H1 (cell line): ENCODE measurements around the gene TNFRSF1A. TPM values are rescaled to one million over a fixed set of nuclear protein-coding genes. Genes with fewer than 3 reads are reported as not detected.

Source experiments
- BCL11A ChIP-seq, 2 experiments: IDR thresholded peaks; one replicate each; pipeline ENCODE4 v1.6.1; 2011; ENCODE audit warnings: low read depth in 2 of 2, low read length in 2 of 2, mild to moderate bottlenecking in 2 of 2
- CHD2 ChIP-seq: IDR thresholded peaks from 2 replicates; pipeline ENCODE4 v1.6.1; 2012; ENCODE audit warnings: low read length, improper control_type of control experiment
- KDM5A ChIP-seq: fragments of 200-600 bp; IDR thresholded peaks from 2 replicates; pipeline ENCODE4 v1.7.1; 2012; ENCODE audit warnings: mild to moderate bottlenecking, low read length, inconsistent platforms, mixed read lengths
- POLR2A ChIP-seq, 2 experiments: IDR thresholded peaks; 1 replicate in 1 of 2; 2 replicates in 1 of 2; pipeline ENCODE4 v1.6.1; 2011; ENCODE audit warnings: low read depth in 2 of 2, low read length in 2 of 2, mild to moderate bottlenecking in 2 of 2; ENCODE audit errors: control extremely low read depth in 1 of 2
- RNF2 ChIP-seq: fragments of 200-900, 300-1000 bp; sonication (generic); IDR thresholded peaks from 2 replicates; pipeline ENCODE4 v1.7.1; 2016; ENCODE audit warnings: borderline replicate concordance, low read depth, mild to moderate bottlenecking, antibody characterized with exemption, low read length; ENCODE audit not compliant: poor library complexity, severe bottlenecking; ENCODE audit errors: missing control alignments
- RXRA ChIP-seq: IDR thresholded peaks from 2 replicates; pipeline ENCODE4 v1.6.1; 2011; ENCODE audit warnings: low read depth, mild to moderate bottlenecking, low read length, moderate library complexity; ENCODE audit not compliant: insufficient read depth
- SP2 ChIP-seq: IDR thresholded peaks from 2 replicates; pipeline ENCODE4 v1.6.1; 2012; ENCODE audit warnings: mild to moderate bottlenecking, low read length, inconsistent platforms
- TAF7 ChIP-seq: optimal IDR thresholded peaks from 2 replicates; pipeline ENCODE3; 2011; ENCODE audit warnings: low read depth, mild to moderate bottlenecking, inconsistent platforms, low read length, moderate library complexity, borderline replicate concordance
- ZNF274 ChIP-seq: IDR thresholded peaks from 2 replicates; pipeline ENCODE4 v1.7.0; 2012; ENCODE audit warnings: low read length, borderline replicate concordance; ENCODE audit errors: extremely low read depth
- polyA plus RNA-seq, 7 experiments: library from polyadenylated mRNA; depleted of rRNA in 3 of 7; stranded (reverse) in 5 of 7; unstranded in 2 of 7; fragments of >200 nt in 5 of 7; fragments of 200-250 nt in 2 of 7; gene quantifications; 1 replicate in 5 of 7; 2 replicates in 1 of 7; 4 replicates in 1 of 7; pipeline versions ENCODE4 v1.2.1 to v1.2.3, GENCODE V29; 2011 to 2013; ENCODE audit warnings: missing spikeins in 2 of 7, mixed read lengths in 2 of 7
- total RNA-seq: library from RNA; stranded (reverse); fragmentation: NEBNext Ultra II Directional; extraction: Animal tissue kit (Norgen Biotek cat#: 25700); gene quantifications from 2 replicates; pipeline ENCODE4 v1.2.1, GENCODE V29; 2021

Gene TNFRSF1A
- total and polyA plus RNA-seq, 2 of the 8 experiments (the other 6 are each of a cell fraction or from before 2014, with no cell fraction given): 28.7 to 42.1 TPM

GRCh38 chr12:6352193-6353173 lies 10.6 kb upstream of the TNFRSF1A start (continued):
- TF ChIP-seq RNF2 (no peak), BCL11A (IDR thresholded peaks at IDR 0.05; ENCODE audit: low read depth in 2 of 2, low read length in 2 of 2) (no peak), CHD2 (no peak), SP2 (no peak), KDM5A (no peak), TAF7 (no peak), RXRA (no peak), POLR2A (IDR thresholded peaks at IDR 0.05; ENCODE audit: control extremely low read depth in 1 of 2, low read depth in 2 of 2, low read length in 2 of 2) (no peak), ZNF274 (no peak)
